HG03432 (cell line): ENCODE results near the gene LCE1E.

Experiments
- ATAC-seq: cut with Tn5 transposase; IDR thresholded peaks from one replicate; pipeline ENCODE4 v1.9.1; 2021; ENCODE audit warnings: mild to moderate bottlenecking, moderate library complexity; ENCODE audit not compliant: unreplicated experiment

LCE1E gene

GRCh38 chr1:152777510-152778137 is 8.4 kb upstream of the LCE1E start:
- no peak for ATAC-seq

GRCh38 chr1:152783095-152783494 is 3.0 kb upstream of the LCE1E start:
- ATAC-seq, result no peak

- no peak for ATAC-seq
Measured at GRCh38 chr1:152795686-152796085, 9.6 kb downstream of the LCE1E start.

GRCh38 chr1:152796421-152796820 is 10.4 kb downstream of the LCE1E start, which contains the start of gene LCE1D:
TSS of gene LCE1D (plus strand) at chr1:152796721. CDS start at chr1:152797795, 1,074 bp downstream.
- no peak for ATAC-seq

- no peak for ATAC-seq
Measured at GRCh38 chr1:152801333-152801732, 15.3 kb downstream of the LCE1E start.

- no peak for ATAC-seq
Measured at GRCh38 chr1:152806576-152806975, 20.5 kb downstream of the LCE1E start, which contains the start of gene LCE1C. TSS of gene LCE1C (minus strand) at chr1:152806651. CDS start at chr1:152805478, 1,173 bp downstream.

- no peak for ATAC-seq
Measured at GRCh38 chr1:152811050-152811449, 25.0 kb downstream of the LCE1E start.

- no peak for ATAC-seq
Measured at GRCh38 chr1:152811671-152812070, 25.6 kb downstream of the LCE1E start, which contains the start of gene LCE1B. TSS of gene LCE1B (plus strand) at chr1:152811971. CDS start at chr1:152812447, 476 bp downstream.

GRCh38 chr1:152817309-152817708 is 31.3 kb downstream of the LCE1E start:
- no peak for ATAC-seq

GRCh38 chr1:152823294-152823693 is 37.2 kb downstream of the LCE1E start:
- ATAC-seq, result no peak

GRCh38 chr1:152824964-152825363 is 38.9 kb downstream of the LCE1E start:
- no peak for ATAC-seq

- ATAC-seq, result no peak
Measured at GRCh38 chr1:152827173-152827572, 41.1 kb downstream of the LCE1E start, which contains the start of gene LCE1A. TSS of gene LCE1A (plus strand) at chr1:152827473. CDS start at chr1:152827473, 0 bp downstream.

- ATAC-seq, result no peak
Measured at GRCh38 chr1:152836870-152837269, 50.8 kb downstream of the LCE1E start.
